Measurements from ENCODE around the gene CCDC186.

CCDC186 gene

DNA sequence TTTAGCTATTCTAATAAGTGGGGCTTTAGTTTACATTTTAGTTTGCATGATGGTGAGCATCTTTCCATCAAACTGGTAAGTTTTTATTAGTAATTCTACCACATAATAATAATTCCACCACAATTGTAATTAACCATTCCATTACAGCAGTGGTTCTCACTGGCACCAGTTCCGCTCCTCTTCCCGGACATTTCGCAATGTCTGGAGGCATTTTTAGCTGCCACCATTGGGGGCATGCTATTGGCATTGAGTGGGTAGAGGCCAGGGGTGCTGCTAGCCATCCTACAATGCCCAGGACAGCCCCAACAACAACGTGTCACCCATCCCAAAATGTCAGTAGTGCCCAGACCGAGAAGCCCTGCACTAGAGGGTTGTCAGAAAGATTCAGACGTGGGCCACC, 98.9 kb downstream of the CCDC186 start:
- no peak for DNase-seq (ENCODE audit: low read depth, low spot score)
- no peak overlapping the region for H3K27ac ChIP-seq

DNA sequence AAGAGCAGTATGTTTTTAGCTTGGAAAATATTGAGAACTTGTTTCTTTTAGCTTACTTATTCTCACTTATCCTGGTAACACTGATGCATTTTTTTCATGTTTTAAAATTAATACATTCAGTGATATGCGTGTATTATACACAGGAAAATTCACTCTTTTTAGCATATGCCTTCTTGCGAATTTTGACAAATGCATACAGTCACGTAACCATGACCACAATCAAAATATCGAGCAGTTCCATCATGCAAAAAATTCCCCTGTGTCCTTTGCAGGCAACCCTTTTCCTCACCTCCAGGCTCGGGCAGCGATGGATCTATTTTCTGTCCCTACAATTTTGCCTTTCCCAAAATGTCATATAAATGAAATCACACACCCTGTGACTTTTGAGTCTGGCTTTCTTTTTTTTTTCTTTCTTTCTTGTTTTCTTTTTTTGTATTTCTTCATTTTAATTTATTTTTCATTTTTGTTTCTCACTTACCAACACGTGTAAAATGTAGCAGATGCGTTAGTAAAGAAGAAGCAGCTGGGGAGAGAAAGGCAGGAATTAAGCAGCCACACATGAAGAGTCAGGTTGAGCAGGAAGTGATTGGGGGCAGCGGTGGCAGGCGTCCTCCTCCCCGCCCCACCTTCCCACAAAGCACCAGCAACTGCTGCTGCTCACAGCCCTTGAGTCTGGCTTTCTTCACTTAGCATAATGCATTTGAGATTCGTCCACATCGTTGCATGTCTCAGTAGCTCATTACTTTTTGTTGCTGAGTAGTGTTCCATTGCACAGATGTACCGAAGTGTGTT, 100.4 kb downstream of the CCDC186 start:
- DNase-seq (ENCODE audit: low read depth, low spot score), result no peak
- H3K27ac ChIP-seq, result no peak overlapping the region

DNA sequence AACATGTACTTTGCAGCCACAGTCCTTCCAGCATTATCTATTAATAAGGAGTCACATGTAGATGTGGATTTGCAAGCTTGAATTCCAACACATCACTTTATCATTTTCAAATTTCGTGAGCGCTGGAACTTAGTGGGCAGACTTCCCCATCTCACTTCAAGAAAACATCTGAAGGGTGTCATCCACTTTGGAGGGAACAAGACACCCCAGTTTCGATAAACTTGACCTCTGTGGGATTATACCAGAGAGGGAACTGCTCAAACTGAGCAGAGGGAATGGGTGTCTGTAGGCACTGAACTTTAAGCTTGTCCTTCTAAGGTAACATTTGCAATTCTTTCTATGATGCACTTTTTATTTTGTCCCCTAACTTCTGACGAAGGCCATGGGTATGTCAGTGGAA, 102.8 kb downstream of the CCDC186 start:
- DNase-seq (ENCODE audit: low read depth, low spot score), result no peak
- H3K27ac ChIP-seq, result no peak overlapping the region
